GM18505 (cell line): ENCODE measurements around the gene PLIN1.

Experiments used
- ATAC-seq: cut with Tn5 transposase; IDR thresholded peaks from one replicate; pipeline ENCODE4 v1.9.1; 2021; ENCODE audit not compliant: unreplicated experiment
- POLR2A ChIP-seq: IDR thresholded peaks from 4 replicates; pipeline ENCODE4 v1.6.1; 2011; ENCODE audit warnings: borderline replicate concordance; ENCODE audit not compliant: insufficient read depth, insufficient read length; ENCODE audit errors: extremely low read depth

Gene PLIN1

GRCh38 chr15:89654847-89655805 is 24.0 kb downstream of the PLIN1 start, which contains the start of gene KIF7:
TSS of gene KIF7 (minus strand) at chr15:89655467. CDS start at chr15:89652930, 2,537 bp downstream.
- no peak for ATAC-seq
- TF ChIP-seq POLR2A = no peak

GRCh38 chr15:89654301-89654761 is 24.8 kb downstream of the PLIN1 start:
- ATAC-seq = no peak
- no peak for TF ChIP-seq POLR2A

GRCh38 chr15:89653578-89653977 is 25.6 kb downstream of the PLIN1 start:
- no peak for ATAC-seq
- no peak for TF ChIP-seq POLR2A

GRCh38 chr15:89652666-89653065 is 26.5 kb downstream of the PLIN1 start:
- TF ChIP-seq POLR2A = no peak
- no peak for ATAC-seq

- no peak for ATAC-seq
- TF ChIP-seq POLR2A = no peak
Observed at GRCh38 chr15:89652131-89652530, 27.0 kb downstream of the PLIN1 start.

GRCh38 chr15:89649716-89650115 is 29.5 kb downstream of the PLIN1 start:
- TF ChIP-seq POLR2A = no peak
- ATAC-seq = no peak

- ATAC-seq = no peak
- no peak for TF ChIP-seq POLR2A
Observed at GRCh38 chr15:89649013-89649625, 30.0 kb downstream of the PLIN1 start.

GRCh38 chr15:89648106-89649012 is 30.8 kb downstream of the PLIN1 start:
- no peak for TF ChIP-seq POLR2A
- ATAC-seq = no peak

GRCh38 chr15:89647191-89647851 is 31.8 kb downstream of the PLIN1 start:
- TF ChIP-seq POLR2A = no peak
- peak; percentile 52 for ATAC-seq

GRCh38 chr15:89646416-89647141 is 32.6 kb downstream of the PLIN1 start:
- ATAC-seq = no peak
- no peak for TF ChIP-seq POLR2A

- ATAC-seq = no peak
- no peak for TF ChIP-seq POLR2A
Observed at GRCh38 chr15:89645680-89646079, 33.5 kb downstream of the PLIN1 start.

- no peak for ATAC-seq
- TF ChIP-seq POLR2A = no peak
Observed at GRCh38 chr15:89642106-89642505, 37.1 kb downstream of the PLIN1 start.
